Hepatocyte (in vitro differentiated cells): ENCODE measurements around the gene PPP2R2B.

Source experiments
- EZH2 ChIP-seq: fragments of 200-600 bp; sonication (generic); IDR thresholded peaks from 2 replicates; pipeline ENCODE4 v1.6.1; 2016; ENCODE audit warnings: antibody characterized with exemption, mild to moderate bottlenecking, borderline replicate concordance
- TF ChIP-seq, protein P1 (sequence below): fragments of 200-600 bp; sonication (generic); IDR thresholded peaks from 2 replicates; pipeline ENCODE4 v1.5.1; 2016; ENCODE audit warnings: antibody characterized with exemption, mild to moderate bottlenecking; ENCODE audit not compliant: poor library complexity

DNA sequence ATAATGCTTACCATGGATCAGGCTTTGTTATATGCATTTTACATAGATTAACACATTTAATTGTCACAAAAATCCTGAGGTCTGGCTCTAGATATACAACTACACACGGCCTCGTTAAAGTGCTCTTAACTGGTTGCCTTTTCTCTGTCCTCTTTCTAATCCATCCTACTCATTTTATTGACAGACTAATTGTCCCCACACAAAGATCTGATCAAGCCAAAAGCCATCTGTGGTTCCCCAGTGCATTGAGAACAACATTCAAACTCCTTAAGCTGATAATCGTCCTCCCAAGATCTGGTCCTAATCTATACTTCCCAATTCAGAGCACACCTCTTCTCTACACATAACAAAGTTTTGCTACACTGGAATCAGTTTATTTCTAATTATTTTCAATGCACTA lies 23.9 kb upstream of the PPP2R2B start:
- TF ChIP-seq, protein P1, sequence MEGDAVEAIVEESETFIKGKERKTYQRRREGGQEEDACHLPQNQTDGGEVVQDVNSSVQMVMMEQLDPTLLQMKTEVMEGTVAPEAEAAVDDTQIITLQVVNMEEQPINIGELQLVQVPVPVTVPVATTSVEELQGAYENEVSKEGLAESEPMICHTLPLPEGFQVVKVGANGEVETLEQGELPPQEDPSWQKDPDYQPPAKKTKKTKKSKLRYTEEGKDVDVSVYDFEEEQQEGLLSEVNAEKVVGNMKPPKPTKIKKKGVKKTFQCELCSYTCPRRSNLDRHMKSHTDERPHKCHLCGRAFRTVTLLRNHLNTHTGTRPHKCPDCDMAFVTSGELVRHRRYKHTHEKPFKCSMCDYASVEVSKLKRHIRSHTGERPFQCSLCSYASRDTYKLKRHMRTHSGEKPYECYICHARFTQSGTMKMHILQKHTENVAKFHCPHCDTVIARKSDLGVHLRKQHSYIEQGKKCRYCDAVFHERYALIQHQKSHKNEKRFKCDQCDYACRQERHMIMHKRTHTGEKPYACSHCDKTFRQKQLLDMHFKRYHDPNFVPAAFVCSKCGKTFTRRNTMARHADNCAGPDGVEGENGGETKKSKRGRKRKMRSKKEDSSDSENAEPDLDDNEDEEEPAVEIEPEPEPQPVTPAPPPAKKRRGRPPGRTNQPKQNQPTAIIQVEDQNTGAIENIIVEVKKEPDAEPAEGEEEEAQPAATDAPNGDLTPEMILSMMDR, result no peak
- TF ChIP-seq EZH2, result no peak
